Measurements from ENCODE around the gene TRAF2. TPM values are rescaled to one million over a fixed set of nuclear protein-coding genes. Genes with fewer than 3 reads are reported as not detected.

TRAF2 gene
- total and polyA plus RNA-seq, 2 of the 13 experiments (the other 11 are each of a cell fraction or from before 2014, with no cell fraction given): 12.4 to 13.6 TPM

DNA sequence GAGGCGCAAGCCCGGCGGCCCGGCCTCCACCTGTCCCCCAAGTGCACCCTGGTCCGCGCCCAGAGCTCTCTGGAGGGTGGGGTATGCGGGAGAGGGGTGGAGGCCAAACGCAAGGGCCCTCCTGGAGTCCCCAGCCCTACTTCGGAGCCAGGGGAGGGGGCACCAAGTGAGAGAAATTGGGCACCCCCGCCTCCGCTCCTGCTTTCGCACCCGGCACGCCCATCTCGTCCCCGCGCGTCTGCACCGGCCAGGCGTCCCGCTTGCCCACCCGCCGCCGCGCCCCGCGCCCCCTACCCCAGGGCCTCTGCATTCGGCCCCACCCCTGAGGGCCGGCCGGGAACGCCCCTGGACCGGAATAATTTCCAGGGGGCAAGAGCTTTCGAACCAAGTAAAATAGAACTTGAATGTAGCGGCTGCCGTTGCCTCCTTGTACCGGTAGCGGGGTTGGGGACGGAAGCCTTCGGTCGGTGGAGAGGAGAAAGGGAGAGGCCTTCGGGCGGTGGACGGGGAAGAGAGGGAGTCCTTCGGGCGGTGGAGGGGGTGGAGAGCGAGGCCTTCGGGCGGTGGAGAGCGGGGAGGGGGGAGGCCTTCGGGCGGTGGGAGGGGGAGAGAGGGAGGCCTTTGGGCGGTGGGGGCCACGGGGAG is 37.8 kb upstream of the TRAF2 start (continued):
- 0 out of 2 replicates have a peak, but pooled peaks have one; percentile 9 for TF ChIP-seq ZNF710 (CRISPR knock-in tag; IDR thresholded peaks at IDR 0.05; ENCODE audit: borderline replicate concordance)
- no peak for TF ChIP-seq ZIK1 (CRISPR knock-in tag; IDR thresholded peaks at IDR 0.05; ENCODE audit: borderline replicate concordance, low read depth)
- TF ChIP-seq SRY (CRISPR knock-in tag; IDR thresholded peaks at IDR 0.05): 0 out of 2 replicates have a peak, but pooled peaks have one; percentile 13
- TF ChIP-seq MEIS2 (CRISPR knock-in tag; IDR thresholded peaks at IDR 0.05): peak; percentile 1; the same call in 1 of the 2 replicates
- TF ChIP-seq ZNF484 (CRISPR knock-in tag; IDR thresholded peaks at IDR 0.05; ENCODE audit: borderline replicate concordance, low read depth): peak; percentile 79; the same call in 1 of the 2 replicates
- TF ChIP-seq TCF12 (IDR thresholded peaks at IDR 0.05): no peak
- peak; percentile 57; the same call in 1 of the 2 replicates for TF ChIP-seq TCF12 (CRISPR knock-in tag; IDR thresholded peaks at IDR 0.05)
- TF ChIP-seq ZBTB37 (CRISPR knock-in tag; IDR thresholded peaks at IDR 0.05): 0 out of 2 replicates have a peak, but pooled peaks have one; percentile 37
- TF ChIP-seq FOSL2 (CRISPR knock-in tag; IDR thresholded peaks at IDR 0.05): no peak
- no peak for TF ChIP-seq ARID3A (IDR thresholded peaks at IDR 0.05; ENCODE audit: low read depth, low read length)
- TF ChIP-seq ZNF703 (CRISPR knock-in tag; IDR thresholded peaks at IDR 0.05; ENCODE audit: borderline replicate concordance): no peak
